OCI-LY7 (cell line): Measurements from ENCODE around the gene CPLX3.

Experiments
- EZH2phosphoT487 ChIP-seq: fragments of 200-600 bp; sonication (generic); IDR thresholded peaks from 2 replicates; pipeline ENCODE4 v1.6.1; 2018; ENCODE audit warnings: low read depth, borderline replicate concordance, mild to moderate bottlenecking, mixed run types, antibody characterized with exemption, low read length, moderate library complexity, mixed read lengths
- TF ChIP-seq, protein P1 (sequence below): fragments of 200-600 bp; sonication (generic); conservative IDR thresholded peaks from 2 replicates; pipeline ENCODE4 v1.5.1; 2014; ENCODE audit warnings: mild to moderate bottlenecking, antibody characterized with exemption, low read length, moderate library complexity, mixed read lengths

- TF ChIP-seq, protein P1, sequence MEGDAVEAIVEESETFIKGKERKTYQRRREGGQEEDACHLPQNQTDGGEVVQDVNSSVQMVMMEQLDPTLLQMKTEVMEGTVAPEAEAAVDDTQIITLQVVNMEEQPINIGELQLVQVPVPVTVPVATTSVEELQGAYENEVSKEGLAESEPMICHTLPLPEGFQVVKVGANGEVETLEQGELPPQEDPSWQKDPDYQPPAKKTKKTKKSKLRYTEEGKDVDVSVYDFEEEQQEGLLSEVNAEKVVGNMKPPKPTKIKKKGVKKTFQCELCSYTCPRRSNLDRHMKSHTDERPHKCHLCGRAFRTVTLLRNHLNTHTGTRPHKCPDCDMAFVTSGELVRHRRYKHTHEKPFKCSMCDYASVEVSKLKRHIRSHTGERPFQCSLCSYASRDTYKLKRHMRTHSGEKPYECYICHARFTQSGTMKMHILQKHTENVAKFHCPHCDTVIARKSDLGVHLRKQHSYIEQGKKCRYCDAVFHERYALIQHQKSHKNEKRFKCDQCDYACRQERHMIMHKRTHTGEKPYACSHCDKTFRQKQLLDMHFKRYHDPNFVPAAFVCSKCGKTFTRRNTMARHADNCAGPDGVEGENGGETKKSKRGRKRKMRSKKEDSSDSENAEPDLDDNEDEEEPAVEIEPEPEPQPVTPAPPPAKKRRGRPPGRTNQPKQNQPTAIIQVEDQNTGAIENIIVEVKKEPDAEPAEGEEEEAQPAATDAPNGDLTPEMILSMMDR, result no peak
- TF ChIP-seq EZH2phosphoT487, result no peak
These were observed 21.5 kb upstream of the CPLX3 start for GRCh38 chr15:74804935-74805334.
